ENCODE measurements around the gene CORO1C. TPM values are rescaled to one million over a fixed set of nuclear protein-coding genes. Genes with fewer than 3 reads are reported as not detected.

CORO1C gene
- total RNA-seq, 1 donor from 2014 or later: 157 TPM

GRCh38 chr12:108602976-108603704, 128.2 kb downstream of the CORO1C start:
- no peak for DNase-seq (ENCODE audit: low read depth in 2 of 2)

GRCh38 chr12:108602209-108602705, 129.1 kb downstream of the CORO1C start:
- no peak for DNase-seq (ENCODE audit: low read depth in 2 of 2)

- DNase-seq (ENCODE audit: low read depth in 2 of 2): no peak
These were observed 130.7 kb downstream of the CORO1C start for GRCh38 chr12:108600702-108601007.

GRCh38 chr12:108599948-108600701, 131.2 kb downstream of the CORO1C start:
- no peak for DNase-seq (ENCODE audit: low read depth in 2 of 2)

- no peak for DNase-seq (ENCODE audit: low read depth in 2 of 2)
These were observed 131.8 kb downstream of the CORO1C start for GRCh38 chr12:108599541-108599940.

GRCh38 chr12:108598553-108599250, 132.6 kb downstream of the CORO1C start:
- DNase-seq (ENCODE audit: low read depth in 2 of 2): no peak

GRCh38 chr12:108597559-108598471, 133.5 kb downstream of the CORO1C start, which contains the start of gene TMEM119:
TMEM119 (minus strand) TSS chr12:108598084; CDS start chr12:108592383, 5,701 bp downstream.
- no peak for DNase-seq (ENCODE audit: low read depth in 2 of 2)

GRCh38 chr12:108596854-108597558, 134.3 kb downstream of the CORO1C start:
- DNase-seq (ENCODE audit: low read depth in 2 of 2): no peak

GRCh38 chr12:108595711-108596647, 135.3 kb downstream of the CORO1C start:
- DNase-seq (ENCODE audit: low read depth in 2 of 2): no peak

Other genes with a start within 250 kb of the CORO1C start
- 4.1 and 4.8 TPM in 2 replicates for gene FICD, start 216.2 kb downstream of the CORO1C start, total RNA-seq
- 41.0 and 84.1 TPM in 2 replicates for gene SART3, start 170.3 kb downstream of the CORO1C start, total RNA-seq
- 66.3 and 77.0 TPM in 2 replicates for gene ISCU, start 168.9 kb downstream of the CORO1C start, total RNA-seq
- gene TMEM119, start 133.4 kb downstream of the CORO1C start, total RNA-seq: not detected in 2 replicates
- gene SELPLG, start 97.6 kb downstream of the CORO1C start, total RNA-seq: 0.20 and 0.22 TPM in 2 replicates
- gene SSH1, start 126.1 kb upstream of the CORO1C start, total RNA-seq: 13.1 and 23.2 TPM in 2 replicates
- gene DAO, start 148.6 kb upstream of the CORO1C start, total RNA-seq: not detected in 2 replicates

Measured in lung microvascular endothelial cell (primary cell).